ENCODE data around the gene GPSM1. TPM values are rescaled to one million over a fixed set of nuclear protein-coding genes. Genes with fewer than 3 reads are reported as not detected.

GPSM1 gene
- total RNA-seq, 4 donors from 2014 or later, result 10.0 to 14.9 (median 13.0) TPM

- no peak for ATAC-seq
- Histone ChIP-seq H3K27ac (no peak overlapping the region), H3K36me3 (no peaks in the 10 kb centered on the region), H3K9me3 (no peaks in the 10 kb centered on the region), H3K4me3 (no peak overlapping the region), H3K4me1 (no peaks in the 10 kb centered on the region), H3K27me3 (peaks cover 69% of the 10 kb centered on the region)
- TF ChIP-seq POLR2A (IDR thresholded peaks at IDR 0.05) (no peak), CTCF (IDR thresholded peaks at IDR 0.05) (no peak)
- no CpG with 5 or more reads among the region's 5 CpGs for WGBS, 2 donors (ENCODE audit: low coverage in 1 of 2)
Observed at GRCh38 chr9:136294437-136294836, 32.9 kb upstream of the GPSM1 start.

DNA sequence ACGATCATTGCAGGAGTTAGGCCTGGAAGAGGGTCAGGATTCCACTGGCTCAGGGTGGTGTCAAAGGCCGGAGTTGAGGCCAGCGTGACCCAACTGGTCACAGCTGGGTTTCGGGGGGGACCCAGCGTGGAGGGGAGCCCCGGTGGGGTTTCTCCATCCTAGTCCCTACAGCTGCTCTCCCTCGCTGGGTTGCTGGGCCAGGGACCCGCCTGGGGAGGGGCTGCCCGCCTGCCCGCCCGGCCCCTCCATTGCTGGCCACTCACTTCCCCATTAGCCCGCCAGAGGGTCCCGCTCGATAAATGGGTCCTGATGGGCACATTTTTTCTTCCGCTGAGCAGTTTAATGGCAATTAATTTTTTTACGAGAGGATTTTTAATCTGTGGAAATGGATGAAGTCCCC lies 32.3 kb upstream of the GPSM1 start:
- H3K27me3 ChIP-seq, result peaks cover 69% of the 10 kb centered on the region
- H3K4me1 ChIP-seq, result no peaks in the 10 kb centered on the region
- no peak overlapping the region for H3K4me3 ChIP-seq
- no peak overlapping the region for H3K27ac ChIP-seq
- TF ChIP-seq CTCF (IDR thresholded peaks at IDR 0.05), result no peak
- TF ChIP-seq POLR2AphosphoS5 (IDR thresholded peaks at IDR 0.05), result no peak
- TF ChIP-seq EP300 (IDR thresholded peaks at IDR 0.05), result no peak
- no peak for TF ChIP-seq POLR2A (IDR thresholded peaks at IDR 0.05)
- H3K9me3 ChIP-seq, result no peaks in the 10 kb centered on the region
- H3K36me3 ChIP-seq, result no peaks in the 10 kb centered on the region
- WGBS, 2 donors (ENCODE audit: low coverage in 1 of 2), result 75 to 79% methylated on average over 3 to 4 of the region's 16 CpGs
- ATAC-seq, result no peak

- H3K4me1 ChIP-seq, result no peaks in the 10 kb centered on the region
- TF ChIP-seq POLR2AphosphoS5 (IDR thresholded peaks at IDR 0.05), result no peak
- no peak for TF ChIP-seq EP300 (IDR thresholded peaks at IDR 0.05)
- TF ChIP-seq CTCF (IDR thresholded peaks at IDR 0.05), result no peak
- TF ChIP-seq POLR2A (IDR thresholded peaks at IDR 0.05), result no peak
- ATAC-seq, result no peak
- H3K27ac ChIP-seq, result no peak overlapping the region
- H3K4me3 ChIP-seq, result no peak overlapping the region
- no peaks in the 10 kb centered on the region for H3K36me3 ChIP-seq
- WGBS, 2 donors (ENCODE audit: low coverage in 1 of 2), result 13 to 27% methylated on average over 1 to 6 of the region's 37 CpGs
- H3K9me3 ChIP-seq, result no peaks in the 10 kb centered on the region
- H3K27me3 ChIP-seq, result peaks cover 63% of the 10 kb centered on the region
Observed at GRCh38 chr9:136295542-136296433, 31.6 kb upstream of the GPSM1 start.

- no peak overlapping the region for H3K27ac ChIP-seq
- H3K9me3 ChIP-seq, result no peaks in the 10 kb centered on the region
- H3K27me3 ChIP-seq, result peaks cover 56% of the 10 kb centered on the region
- no peaks in the 10 kb centered on the region for H3K36me3 ChIP-seq
- H3K4me1 ChIP-seq, result no peaks in the 10 kb centered on the region
- no peak overlapping the region for H3K4me3 ChIP-seq
- TF ChIP-seq EP300 (IDR thresholded peaks at IDR 0.05), result no peak
- TF ChIP-seq POLR2AphosphoS5 (IDR thresholded peaks at IDR 0.05), result no peak
- no peak for TF ChIP-seq POLR2A (IDR thresholded peaks at IDR 0.05)
- WGBS, 2 donors (ENCODE audit: low coverage in 1 of 2), result 50% methylated on average over 1 of the region's 16 CpGs; no CpG with 5 or more reads in 1 of the 2 donors
- ATAC-seq, result no peak
Observed at GRCh38 chr9:136296434-136297015, 30.8 kb upstream of the GPSM1 start.

DNA sequence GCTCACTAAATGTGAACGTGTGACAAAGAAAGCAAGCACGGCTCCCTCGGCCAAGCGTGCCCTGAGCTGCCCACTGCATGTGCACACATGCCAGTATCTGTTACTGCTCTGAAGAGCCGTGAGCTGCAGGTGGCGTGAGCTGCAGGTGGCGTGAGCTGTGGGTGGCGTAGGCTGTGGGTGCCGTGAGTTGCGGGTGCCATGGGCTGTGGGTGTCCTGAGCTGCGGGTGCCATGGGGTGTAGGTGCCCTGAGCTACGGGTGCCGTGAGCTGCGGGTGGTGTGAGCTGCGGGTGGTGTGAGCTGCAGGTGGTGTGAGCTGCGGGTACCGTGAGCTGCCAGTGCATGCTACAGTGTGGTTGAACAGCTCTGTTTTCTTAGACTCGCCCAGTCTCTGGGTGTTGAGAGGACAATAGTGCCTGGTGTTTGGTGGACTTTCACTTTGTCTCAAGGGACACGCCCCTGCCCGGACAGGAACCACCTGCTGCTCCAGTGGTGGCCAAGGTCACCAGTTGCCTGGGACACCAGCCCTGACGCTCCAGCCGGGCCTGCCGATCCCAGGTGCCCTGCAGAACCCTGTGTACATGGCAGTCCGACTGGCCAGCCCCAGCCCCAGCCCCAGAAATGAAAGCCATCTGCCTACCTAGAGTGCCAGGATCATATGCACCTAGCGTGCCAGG lies 30.2 kb upstream of the GPSM1 start:
- Histone ChIP-seq H3K27ac (no peak overlapping the region), H3K4me1 (no peaks in the 10 kb centered on the region), H3K36me3 (no peaks in the 10 kb centered on the region), H3K9me3 (no peaks in the 10 kb centered on the region), H3K4me3 (no peak overlapping the region), H3K27me3 (peaks cover 51% of the 10 kb centered on the region)
- whole genome bisulfite sequencing, 2 donors (ENCODE audit: low coverage in 1 of 2), result no CpG with 5 or more reads among the region's 25 CpGs
- TF ChIP-seq CTCF (IDR thresholded peaks at IDR 0.05) (no peak), POLR2AphosphoS5 (IDR thresholded peaks at IDR 0.05) (no peak), EP300 (IDR thresholded peaks at IDR 0.05) (no peak), POLR2A (IDR thresholded peaks at IDR 0.05) (no peak)
- no peak for ATAC-seq
